Gastrocnemius medialis (tissue), 4 donors: ENCODE data around the gene RPS6KC1.

Source experiments
- POLR2A ChIP-seq, 2 donors: fragments of 450-650 bp; IDR thresholded peaks; one replicate each; pipeline ENCODE4 v1.6.1; 2017; ENCODE audit warnings: antibody characterized with exemption in 2 of 2, mild to moderate bottlenecking in 2 of 2, moderate library complexity in 2 of 2
- TF ChIP-seq, protein P1 (sequence below), 5 experiments: fragments of 450-650 bp in 3 of 5; fragments of 200-600 bp in 2 of 5; sonication (generic) in 2 of 5; IDR thresholded peaks in 4 of 5; conservative IDR thresholded peaks in 1 of 5; 1 replicate in 4 of 5; 2 replicates in 1 of 5; pipeline ENCODE4 v1.5.1; 2016 to 2019; ENCODE audit warnings: antibody characterized with exemption in 5 of 5, mild to moderate bottlenecking in 3 of 5, moderate library complexity in 3 of 5

- TF ChIP-seq, protein P1, sequence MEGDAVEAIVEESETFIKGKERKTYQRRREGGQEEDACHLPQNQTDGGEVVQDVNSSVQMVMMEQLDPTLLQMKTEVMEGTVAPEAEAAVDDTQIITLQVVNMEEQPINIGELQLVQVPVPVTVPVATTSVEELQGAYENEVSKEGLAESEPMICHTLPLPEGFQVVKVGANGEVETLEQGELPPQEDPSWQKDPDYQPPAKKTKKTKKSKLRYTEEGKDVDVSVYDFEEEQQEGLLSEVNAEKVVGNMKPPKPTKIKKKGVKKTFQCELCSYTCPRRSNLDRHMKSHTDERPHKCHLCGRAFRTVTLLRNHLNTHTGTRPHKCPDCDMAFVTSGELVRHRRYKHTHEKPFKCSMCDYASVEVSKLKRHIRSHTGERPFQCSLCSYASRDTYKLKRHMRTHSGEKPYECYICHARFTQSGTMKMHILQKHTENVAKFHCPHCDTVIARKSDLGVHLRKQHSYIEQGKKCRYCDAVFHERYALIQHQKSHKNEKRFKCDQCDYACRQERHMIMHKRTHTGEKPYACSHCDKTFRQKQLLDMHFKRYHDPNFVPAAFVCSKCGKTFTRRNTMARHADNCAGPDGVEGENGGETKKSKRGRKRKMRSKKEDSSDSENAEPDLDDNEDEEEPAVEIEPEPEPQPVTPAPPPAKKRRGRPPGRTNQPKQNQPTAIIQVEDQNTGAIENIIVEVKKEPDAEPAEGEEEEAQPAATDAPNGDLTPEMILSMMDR (IDR thresholded peaks at IDR 0.05 in 4 of 5, conservative IDR thresholded peaks at IDR 0.05 in 1 of 5) = no peak
- no peak for TF ChIP-seq POLR2A (IDR thresholded peaks at IDR 0.05)
Observed at GRCh38 chr1:213192026-213192425, 141.0 kb downstream of the RPS6KC1 start.
